Kidney tubule cell (primary cell): Measurements from ENCODE around the gene ST3GAL3.

Source experiments
- DNase-seq: peaks from one replicate; pipeline ENCODE4 v3.0.0-alpha.2; 2018; ENCODE audit warnings: low spot score

Gene ST3GAL3

DNA sequence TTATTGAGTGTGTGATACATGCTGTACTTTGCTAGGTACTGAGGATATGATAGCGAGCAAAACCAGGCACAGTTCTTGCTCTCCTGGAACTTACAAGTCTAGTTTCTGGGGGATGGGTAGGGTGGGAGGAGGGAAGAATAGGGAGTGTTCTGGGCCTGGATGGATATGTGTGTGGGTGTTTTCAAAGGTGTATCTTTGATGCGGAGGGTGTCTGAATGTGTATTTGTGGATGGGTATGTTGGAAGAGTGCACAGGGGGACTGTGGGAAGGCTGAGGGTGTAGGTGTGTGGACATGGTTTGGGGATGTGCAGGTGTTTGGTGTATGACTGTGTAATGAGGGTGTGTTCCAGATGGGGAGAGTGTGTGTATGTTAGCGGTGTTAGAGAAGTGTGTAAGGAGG lies 258.0 kb downstream of the ST3GAL3 start:
- DNase-seq = no peak

DNA sequence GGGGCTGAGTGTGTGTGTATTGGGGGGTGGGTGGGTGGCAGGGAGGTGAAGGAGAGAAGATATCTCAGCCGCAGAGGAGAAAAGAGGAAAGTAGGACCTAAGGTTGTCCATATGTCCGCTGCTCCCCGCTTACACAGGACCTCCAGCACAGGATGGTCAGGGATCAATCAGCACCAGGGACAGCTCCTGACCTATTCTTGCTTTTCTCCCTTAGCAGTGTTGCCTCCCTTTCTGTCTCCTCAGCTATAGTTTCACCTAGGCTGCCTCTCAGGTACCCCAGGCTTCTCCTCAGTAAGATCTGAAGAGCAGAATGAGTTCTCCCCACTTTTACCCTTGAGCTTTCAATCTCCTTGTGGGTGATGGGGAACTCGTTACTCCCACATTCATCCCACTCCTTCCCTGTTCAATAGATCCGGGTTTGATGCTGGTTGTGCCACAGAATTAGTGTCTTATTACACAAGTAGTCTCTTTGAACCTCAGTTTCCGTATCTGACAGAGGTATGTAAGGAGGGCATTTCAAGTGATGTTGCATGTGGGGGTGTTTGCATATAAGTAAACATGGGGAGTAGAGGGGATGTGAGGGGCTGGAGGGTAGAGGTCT lies 261.1 kb downstream of the ST3GAL3 start:
- no peak for DNase-seq

DNA sequence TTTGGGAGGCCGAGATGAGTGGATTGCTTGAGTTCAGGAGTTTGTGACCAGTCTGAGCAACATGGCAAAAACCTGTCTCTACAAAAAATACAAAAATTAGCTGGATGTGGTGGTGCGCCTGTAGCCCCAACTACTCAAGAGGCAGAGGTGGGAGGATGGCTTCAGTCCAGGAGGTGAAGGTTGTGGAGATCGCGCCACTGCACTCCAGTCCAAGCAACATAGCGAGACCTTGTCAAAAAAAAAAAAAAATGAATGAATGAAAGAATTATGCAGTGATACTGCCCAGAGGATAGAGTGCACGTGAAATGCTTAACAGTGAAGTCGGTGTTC lies 262.0 kb downstream of the ST3GAL3 start:
- no peak for DNase-seq

DNA sequence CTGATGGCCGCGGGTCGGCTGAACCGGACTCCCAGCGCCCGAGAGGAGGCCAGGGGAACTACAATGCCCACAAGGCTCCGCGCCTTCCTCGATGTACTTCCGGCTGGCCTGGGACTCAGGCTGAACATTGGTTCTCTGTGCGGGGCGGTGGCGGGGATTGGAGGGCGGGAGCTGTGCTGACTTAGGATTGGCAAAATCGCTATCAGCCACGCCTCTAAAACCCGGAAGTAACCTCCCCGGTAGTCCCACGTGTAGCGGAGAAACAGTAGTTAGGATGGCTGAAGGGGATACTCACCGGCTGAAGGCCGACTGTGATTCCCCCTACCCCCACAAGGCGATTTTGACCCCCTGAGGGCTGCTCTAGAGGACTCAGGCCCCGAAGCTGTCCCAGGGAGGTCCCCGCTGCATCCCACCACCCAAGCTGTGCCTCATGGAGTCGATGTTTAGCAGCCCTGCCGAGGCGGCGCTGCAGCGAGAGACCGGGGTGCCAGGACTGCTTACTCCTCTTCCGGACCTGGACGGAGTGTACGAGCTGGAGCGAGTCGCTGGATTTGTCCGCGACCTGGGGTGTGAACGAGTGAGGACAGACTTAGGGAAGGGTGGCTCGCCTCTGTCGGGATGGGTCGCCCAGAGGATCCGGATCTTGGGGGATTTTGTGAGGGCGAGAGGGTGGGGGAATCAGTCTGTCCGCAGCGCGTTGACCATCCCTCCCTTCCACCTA lies 262.6 kb downstream of the ST3GAL3 start, which contains the start of gene DPH2:
DPH2 (plus strand) TSS at position 265 of the 721 bp plus-strand sequence; CDS start at position 431, 166 bp downstream.
- peak; percentile 97 for DNase-seq

DNA sequence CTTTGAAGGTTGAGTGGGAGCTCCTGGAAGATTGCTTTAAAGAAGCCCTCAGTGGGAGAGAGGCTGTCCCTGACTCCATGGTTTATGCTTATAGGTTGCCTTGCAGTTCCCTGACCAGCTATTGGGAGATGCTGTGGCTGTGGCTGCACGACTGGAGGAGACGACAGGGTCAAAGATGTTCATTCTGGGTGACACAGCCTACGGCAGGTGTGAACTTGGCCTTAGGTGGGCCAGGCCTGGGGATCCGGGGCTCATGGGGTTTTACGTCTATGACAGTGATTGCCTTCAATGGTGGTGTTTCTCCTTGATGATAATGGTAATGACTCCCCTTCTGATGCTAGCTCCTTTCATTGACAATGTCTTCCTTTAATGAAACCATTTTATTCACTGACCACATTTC lies 263.2 kb downstream of the ST3GAL3 start:
- no peak for DNase-seq

DNA sequence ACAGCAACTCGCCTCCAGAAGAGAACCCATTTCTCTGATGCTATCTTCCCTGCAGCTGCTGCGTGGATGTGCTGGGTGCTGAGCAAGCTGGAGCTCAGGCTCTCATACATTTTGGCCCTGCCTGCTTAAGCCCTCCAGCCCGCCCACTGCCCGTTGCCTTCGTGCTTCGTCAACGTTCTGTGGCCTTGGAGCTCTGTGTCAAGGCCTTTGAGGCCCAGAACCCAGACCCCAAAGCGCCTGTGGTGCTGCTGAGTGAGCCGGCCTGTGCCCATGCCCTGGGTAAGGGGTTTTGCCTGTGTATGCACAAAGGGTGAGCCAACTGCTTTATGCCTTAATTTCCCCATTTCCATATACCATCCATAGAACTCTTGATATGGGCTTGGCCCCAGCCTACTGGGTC lies 263.6 kb downstream of the ST3GAL3 start:
- no peak for DNase-seq

DNA sequence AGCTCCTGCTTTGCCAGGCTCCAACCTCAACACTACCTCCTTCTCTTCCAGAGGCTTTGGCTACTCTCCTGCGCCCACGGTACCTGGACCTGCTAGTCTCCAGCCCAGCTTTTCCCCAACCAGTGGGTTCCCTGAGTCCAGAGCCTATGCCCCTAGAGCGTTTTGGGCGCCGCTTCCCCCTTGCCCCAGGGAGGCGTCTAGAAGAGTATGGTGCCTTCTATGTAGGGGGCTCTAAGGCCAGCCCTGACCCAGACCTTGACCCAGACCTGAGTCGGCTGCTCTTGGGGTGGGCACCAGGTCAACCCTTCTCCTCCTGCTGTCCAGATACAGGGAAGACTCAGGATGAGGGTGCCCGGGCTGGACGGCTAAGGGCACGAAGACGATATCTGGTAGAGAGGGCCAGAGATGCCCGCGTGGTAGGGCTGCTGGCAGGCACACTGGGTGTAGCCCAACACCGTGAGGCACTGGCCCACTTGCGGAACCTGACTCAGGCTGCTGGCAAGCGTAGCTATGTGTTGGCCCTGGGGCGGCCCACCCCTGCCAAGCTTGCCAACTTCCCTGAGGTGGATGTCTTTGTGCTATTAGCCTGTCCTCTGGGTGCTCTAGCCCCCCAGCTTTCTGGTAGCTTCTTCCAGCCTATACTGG lies 264.1 kb downstream of the ST3GAL3 start:
- no peak for DNase-seq

DNA sequence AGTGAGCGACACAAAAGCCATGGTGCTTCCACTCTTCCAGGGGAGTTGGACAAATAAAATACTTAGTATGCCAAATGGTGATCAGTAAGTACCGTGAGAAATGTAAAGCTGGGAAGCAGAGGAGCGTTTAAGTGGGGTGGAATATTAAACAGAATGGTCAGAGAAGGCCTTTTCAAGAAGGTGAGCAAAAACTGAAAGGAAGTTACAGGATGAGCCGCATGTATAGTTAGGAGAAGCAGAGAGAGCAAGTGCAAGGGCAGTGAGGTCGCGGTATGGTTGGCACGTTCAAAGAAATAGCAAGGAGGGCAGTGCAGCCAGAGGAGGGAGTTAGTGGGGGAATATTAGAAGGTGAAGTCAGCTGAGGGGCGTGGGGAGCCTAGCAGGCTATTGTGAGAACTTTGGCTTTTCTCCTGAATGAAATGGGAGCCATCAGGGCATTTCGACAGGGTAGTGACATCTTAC lies 266.7 kb downstream of the ST3GAL3 start:
- DNase-seq = no peak

DNA sequence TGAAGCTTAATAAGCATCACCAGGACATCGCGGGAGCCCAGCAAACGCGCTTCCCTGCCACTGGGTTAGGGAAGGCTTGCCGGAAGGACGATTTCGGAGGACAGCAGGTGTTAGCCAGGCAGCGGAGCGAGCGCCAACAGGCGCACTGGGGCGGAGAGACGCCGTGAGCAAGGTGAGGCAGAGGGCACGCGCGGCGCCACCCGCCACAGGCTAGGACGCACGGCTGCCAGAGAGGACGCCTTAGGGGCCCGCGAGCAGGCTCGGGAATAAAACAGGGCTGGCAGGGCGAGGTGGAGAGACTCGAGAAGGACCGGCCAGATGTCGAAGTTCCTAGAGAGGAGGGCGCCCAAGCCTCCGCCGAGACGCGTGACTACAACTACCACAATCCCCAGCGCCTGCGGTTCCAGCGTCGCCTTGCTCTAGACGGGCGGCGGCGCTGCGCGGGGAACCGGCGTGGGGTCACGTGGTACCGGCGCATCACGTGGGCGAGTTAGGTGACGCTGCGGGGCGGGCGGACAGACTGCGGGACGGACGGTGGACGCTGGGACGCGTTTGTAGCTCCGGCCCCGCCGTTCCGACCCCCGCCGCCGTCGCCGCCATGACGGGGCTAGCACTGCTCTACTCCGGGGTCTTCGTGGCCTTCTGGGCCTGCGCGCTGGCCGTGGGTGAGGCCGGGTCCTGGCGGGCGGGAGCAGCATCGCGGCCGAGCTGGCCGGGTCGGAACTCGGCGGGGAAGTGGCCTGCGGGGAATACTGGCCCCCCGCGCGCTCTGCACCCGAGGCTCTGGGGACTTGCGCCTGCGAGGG lies 267.3 kb downstream of the ST3GAL3 start, which contains the start of gene ATP6V0B:
ATP6V0B (plus strand) TSS at position 518 of the 806 bp plus-strand sequence; CDS start at position 599, 81 bp downstream.
- DNase-seq = peak; percentile 94

DNA sequence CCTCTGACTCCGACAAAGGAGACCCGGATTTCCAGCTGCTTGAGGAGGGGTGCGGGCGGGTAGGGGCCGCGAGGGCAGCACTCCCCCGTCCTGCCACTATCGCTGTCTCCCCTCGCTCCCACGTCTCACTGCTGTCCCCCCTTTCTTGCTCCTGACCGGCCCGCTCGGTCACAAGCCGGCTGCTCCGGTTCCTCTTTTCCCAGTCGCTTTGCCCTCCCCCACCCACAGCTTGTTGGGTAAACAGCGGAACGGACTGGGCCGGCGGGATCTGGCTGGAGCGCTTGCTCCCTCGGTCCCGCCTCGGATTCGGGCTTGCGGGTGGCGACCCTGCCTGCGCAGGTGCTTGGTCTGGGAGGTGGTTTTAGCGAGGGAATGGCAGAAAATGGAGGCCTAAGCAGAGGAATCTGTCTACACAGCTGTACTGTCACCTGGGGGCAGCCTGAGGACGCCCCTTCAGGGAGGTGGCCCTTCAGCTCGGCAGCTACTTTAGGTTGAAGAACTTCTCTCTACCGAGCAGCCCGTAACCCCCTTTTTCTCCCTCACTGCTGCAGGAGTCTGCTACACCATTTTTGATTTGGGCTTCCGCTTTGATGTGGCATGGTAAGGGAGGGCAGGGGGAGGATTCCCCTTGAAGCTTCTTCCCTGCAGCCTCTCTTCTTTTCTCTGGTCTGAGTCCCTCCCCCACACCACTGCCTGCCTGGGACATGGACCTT lies 268.1 kb downstream of the ST3GAL3 start:
- no peak for DNase-seq

DNA sequence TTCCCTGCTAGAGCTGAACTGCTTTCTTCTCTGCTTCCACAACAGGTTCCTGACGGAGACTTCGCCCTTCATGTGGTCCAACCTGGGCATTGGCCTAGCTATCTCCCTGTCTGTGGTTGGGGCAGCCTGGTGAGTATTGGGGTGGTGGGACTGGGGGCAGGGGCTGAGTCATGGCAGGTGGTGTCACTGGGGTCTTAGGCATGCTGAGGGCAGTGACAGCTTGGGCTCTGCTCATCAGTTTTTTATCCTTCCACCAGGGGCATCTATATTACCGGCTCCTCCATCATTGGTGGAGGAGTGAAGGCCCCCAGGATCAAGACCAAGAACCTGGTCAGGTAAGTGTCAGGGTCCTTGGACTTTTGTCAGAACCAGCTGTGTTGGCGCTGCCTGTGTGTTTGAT lies 268.7 kb downstream of the ST3GAL3 start:
- no peak for DNase-seq

DNA sequence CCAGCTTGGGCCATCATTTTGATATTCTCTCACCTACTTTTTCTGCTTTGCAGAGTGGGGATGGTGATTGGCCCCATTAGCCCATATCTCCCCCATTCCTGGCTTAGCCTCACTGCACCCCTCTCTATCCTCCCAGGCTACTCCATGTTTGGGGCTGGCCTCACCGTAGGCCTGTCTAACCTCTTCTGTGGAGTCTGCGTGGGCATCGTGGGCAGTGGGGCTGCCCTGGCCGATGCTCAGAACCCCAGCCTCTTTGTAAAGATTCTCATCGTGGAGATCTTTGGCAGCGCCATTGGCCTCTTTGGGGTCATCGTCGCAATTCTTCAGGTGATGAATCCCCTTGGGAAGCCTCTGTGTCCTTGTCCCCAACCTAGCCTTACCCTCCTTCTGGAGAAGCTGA lies 269.6 kb downstream of the ST3GAL3 start:
- no peak for DNase-seq

DNA sequence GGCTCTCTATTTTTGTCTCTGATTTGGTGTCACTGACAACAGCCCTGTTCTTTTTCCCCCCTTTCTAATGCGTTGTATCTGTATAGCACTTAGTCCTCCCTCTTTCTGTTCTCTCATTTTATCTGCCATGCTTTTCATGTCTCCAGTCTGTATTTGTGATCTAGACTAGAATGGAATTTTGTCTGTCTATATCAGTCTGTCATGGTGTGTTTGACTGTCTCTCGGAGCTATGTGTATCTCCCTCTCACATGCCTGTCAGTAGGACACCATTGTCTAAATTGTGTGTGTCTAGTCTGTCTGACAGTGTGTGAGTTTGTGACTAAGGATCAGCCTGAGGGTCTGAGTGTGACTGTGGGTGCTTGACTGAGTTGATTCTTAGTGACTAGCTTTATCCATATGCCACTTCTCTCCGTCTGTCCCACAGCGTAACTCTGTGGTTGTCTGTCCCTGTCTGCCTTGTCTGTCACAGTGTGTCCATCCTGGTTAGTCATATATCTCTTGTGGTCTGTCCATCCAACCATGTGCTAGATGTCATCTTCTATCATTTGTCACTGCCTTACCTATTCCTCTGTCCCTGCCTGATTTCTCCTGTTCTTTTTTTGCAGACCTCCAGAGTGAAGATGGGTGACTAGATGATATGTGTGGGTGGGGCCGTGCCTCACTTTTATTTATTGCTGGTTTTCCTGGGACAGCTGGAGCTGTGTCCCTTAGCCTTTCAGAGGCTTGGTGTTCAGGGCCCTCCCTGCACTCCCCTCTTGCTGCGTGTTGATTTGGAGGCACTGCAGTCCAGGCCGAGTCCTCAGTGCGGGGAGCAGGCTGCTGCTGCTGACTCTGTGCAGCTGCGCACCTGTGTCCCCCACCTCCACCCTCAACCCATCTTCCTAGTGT lies 270.3 kb downstream of the ST3GAL3 start:
- DNase-seq = peak; percentile 49

DNA sequence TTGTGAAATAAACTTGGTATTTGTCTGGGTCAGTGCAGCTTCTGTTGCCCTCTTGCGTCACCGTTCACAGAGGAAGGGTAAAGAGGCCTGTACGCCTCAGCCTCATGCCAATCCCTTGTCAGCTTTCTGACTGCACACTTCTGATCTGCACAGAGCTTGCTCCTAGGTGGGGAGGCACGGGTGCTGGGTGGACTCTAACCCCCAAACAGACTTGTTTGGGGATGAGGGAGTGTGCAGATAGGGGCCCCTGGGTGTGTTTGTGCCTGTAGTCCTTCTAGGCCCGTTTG lies 270.9 kb downstream of the ST3GAL3 start:
- no peak for DNase-seq

DNA sequence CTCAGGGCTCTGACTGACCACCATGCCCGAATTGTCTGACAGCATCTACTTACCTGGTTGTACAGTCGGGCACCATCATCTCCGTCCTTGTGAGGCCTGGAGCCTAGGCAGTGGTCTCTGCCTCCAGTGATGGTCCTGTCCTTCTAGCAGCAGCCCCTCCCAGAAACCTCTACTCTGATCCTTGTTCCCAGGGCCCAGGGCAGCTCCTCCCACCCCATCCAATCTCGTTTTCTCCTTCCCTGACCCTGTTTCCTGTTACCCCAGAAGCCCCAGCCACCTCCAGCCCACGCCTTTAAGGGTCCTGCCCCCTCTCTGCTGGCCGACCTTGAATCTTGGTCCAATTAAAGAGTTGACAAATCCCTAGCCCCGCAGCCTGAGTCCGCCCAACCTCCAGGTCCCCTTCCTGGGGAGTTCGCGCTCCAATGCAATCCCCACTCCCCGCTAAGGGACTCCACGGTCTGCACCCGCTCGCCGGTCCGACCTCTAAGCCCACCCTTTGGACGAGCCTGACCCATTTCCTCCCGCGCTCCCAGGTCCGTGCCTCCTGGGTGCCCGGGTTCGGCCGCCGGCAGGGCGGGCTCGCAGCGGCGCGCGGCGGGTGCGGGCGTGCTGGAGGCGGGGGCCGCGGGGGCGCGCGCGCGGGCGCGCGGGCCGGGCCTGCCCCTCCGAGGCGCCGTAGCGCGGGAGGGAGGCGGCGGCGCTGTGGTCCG lies 271.4 kb downstream of the ST3GAL3 start, which contains the start of gene B4GALT2:
B4GALT2 (plus strand) TSS at position 660 of the 710 bp plus-strand sequence. CDS start 1,951 bp downstream, outside the sequence.
- DNase-seq = peak; percentile 53

DNA sequence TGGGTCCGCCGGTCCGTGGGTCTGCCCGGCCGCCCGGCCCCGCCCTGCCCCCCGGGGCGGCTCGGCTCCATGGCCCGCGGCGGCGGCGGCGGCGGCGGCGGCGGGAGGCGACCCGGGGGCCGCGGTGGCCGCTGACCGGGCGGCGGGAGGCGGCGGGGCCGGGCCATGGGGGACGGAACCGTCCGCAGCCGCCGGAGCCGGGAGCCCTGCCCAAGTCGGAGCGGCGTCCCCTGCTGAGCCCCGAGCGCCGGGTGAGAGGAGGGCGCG lies 271.9 kb downstream of the ST3GAL3 start:
- no peak for DNase-seq

DNA sequence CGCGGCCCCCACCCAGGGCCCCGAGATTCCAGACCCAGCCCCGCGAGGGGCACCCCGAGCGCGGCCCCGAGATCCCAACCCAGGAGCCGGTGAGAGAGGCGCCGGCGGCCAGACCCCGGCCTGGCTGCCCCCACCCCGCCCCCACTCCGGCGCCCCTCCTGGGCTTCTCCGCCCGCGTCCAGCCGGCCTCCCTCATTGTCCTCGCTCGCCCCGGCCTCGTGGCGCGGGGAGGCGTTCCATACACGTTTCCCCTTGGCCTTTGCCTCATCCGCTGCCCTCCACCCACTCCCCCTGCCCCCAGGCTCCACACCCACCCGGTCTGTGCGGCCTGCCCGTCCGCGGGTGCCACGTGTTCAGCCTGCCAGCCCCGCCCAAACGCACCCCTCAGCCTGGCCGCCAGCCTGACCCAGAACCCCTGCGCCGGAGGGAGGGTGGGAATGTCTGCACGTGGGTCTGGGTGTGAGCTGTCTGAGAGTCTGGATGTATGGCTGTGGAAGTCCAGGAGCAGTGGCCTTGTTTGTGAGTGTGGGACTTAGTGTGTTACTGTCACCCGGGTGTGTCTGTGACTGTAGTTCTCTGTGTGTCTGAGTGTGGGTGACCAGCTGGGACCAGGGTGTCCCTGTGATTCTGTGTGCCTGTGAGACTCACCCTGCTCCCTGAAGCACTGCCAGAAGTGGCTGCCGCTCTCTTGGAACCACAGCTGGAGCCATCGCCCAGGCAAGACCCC lies 272.4 kb downstream of the ST3GAL3 start:
- DNase-seq = peak; percentile 53

DNA sequence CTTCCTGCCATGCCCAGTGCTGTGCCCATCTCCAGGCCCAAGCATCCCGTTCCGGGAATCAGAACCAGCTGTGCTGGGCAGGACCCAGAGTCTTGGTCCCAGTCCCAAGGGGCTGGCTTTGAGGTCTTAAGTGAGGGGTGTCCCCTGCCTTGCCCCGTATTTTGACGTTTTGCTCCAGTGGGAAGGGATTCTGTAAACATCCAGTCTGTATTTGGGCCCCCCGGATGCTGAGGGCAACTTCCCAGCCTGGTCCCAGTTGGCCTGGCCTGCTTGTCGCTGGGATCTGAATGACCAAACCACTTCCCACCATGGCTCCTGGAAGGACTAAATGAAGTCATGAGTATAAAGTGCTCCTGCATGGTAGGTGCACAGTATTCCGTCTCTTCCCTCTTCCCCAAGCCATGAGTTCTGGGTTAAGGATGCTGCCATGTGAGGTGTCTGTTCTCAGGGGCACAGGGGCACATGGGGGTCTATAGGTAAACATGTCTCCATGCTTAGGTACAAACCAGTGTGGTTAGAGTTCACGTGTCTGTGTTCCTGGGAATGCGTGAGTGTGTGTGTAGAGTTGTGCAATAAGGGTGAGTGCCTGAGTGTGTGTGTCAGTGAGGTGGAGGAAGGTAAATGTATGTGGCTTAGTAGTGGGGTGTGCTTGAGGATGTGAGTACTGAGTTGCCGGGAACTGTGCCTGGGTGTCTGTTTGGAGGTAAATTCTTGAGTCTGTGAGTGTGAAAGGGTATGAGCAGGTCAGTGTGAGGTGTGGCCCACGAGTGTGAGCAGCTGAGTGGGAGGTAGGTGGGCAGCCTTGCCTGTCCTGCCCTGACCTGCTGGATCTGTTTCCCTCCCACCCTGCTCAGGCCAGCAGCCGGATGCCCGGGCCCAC lies 273.2 kb downstream of the ST3GAL3 start:
- peak; percentile 29 for DNase-seq
